HL-60 (cell line): ENCODE results near the gene PIK3CD.

Experiments used
- DNase-seq, 2 experiments: peaks; one replicate each; pipeline ENCODE4 v3.0.0-alpha.2; 2010 to 2020; ENCODE audit warnings: low read depth in 1 of 2, low spot score in 1 of 2
- H3K27ac ChIP-seq: fragments of 250-450 bp; sonication (Bioruptor Pico); replicated peaks from 2 replicates; pipeline ENCODE4 v1.5.1; 2020; ENCODE audit warnings: mild to moderate bottlenecking, moderate library complexity
- H3K27me3 ChIP-seq: fragments of 250-450 bp; sonication (Bioruptor Pico); 2 replicates; pipeline ENCODE4 v1.5.1; 2021; ENCODE audit warnings: mild to moderate bottlenecking, moderate library complexity; ENCODE audit not compliant: insufficient read depth, poor library complexity, severe bottlenecking
- H3K4me3 ChIP-seq: replicated peaks from 2 replicates; pipeline ENCODE4 v1.5.1; 2011; ENCODE audit warnings: mild to moderate bottlenecking, control low read depth, low read length; ENCODE audit not compliant: insufficient read depth
- GABPA ChIP-seq: IDR thresholded peaks from 2 replicates; pipeline ENCODE4 v1.6.1; 2012; ENCODE audit warnings: low read depth
- POLR2AphosphoS5 ChIP-seq: IDR thresholded peaks from 2 replicates; pipeline ENCODE4 v1.6.1; 2012; ENCODE audit warnings: low read depth
- SPI1 ChIP-seq: IDR thresholded peaks from 2 replicates; pipeline ENCODE4 v1.6.1; 2012; ENCODE audit warnings: low read depth, mild to moderate bottlenecking, borderline replicate concordance
- TF ChIP-seq, protein P1 (sequence below): IDR thresholded peaks from 2 replicates; pipeline ENCODE4 v1.6.1; 2012; ENCODE audit warnings: low read depth; ENCODE audit not compliant: insufficient replicate concordance
- TF ChIP-seq, protein P2 (sequence below): IDR thresholded peaks from one replicate; pipeline ENCODE4 v1.5.1; 2011; ENCODE audit warnings: low read length, control low read depth, inconsistent platforms; ENCODE audit not compliant: insufficient read depth

PIK3CD gene

GRCh38 chr1:9701665-9702064 is 50.1 kb downstream of the PIK3CD start:
- Histone ChIP-seq H3K4me3 (no peak overlapping the region), H3K27me3 (no peaks in the 10 kb centered on the region), H3K27ac (no peak overlapping the region)
- TF ChIP-seq, protein P1, sequence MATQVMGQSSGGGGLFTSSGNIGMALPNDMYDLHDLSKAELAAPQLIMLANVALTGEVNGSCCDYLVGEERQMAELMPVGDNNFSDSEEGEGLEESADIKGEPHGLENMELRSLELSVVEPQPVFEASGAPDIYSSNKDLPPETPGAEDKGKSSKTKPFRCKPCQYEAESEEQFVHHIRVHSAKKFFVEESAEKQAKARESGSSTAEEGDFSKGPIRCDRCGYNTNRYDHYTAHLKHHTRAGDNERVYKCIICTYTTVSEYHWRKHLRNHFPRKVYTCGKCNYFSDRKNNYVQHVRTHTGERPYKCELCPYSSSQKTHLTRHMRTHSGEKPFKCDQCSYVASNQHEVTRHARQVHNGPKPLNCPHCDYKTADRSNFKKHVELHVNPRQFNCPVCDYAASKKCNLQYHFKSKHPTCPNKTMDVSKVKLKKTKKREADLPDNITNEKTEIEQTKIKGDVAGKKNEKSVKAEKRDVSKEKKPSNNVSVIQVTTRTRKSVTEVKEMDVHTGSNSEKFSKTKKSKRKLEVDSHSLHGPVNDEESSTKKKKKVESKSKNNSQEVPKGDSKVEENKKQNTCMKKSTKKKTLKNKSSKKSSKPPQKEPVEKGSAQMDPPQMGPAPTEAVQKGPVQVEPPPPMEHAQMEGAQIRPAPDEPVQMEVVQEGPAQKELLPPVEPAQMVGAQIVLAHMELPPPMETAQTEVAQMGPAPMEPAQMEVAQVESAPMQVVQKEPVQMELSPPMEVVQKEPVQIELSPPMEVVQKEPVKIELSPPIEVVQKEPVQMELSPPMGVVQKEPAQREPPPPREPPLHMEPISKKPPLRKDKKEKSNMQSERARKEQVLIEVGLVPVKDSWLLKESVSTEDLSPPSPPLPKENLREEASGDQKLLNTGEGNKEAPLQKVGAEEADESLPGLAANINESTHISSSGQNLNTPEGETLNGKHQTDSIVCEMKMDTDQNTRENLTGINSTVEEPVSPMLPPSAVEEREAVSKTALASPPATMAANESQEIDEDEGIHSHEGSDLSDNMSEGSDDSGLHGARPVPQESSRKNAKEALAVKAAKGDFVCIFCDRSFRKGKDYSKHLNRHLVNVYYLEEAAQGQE = no peak
- TF ChIP-seq SPI1 (no peak), POLR2AphosphoS5 (no peak), GABPA (no peak)
- TF ChIP-seq, protein P2, sequence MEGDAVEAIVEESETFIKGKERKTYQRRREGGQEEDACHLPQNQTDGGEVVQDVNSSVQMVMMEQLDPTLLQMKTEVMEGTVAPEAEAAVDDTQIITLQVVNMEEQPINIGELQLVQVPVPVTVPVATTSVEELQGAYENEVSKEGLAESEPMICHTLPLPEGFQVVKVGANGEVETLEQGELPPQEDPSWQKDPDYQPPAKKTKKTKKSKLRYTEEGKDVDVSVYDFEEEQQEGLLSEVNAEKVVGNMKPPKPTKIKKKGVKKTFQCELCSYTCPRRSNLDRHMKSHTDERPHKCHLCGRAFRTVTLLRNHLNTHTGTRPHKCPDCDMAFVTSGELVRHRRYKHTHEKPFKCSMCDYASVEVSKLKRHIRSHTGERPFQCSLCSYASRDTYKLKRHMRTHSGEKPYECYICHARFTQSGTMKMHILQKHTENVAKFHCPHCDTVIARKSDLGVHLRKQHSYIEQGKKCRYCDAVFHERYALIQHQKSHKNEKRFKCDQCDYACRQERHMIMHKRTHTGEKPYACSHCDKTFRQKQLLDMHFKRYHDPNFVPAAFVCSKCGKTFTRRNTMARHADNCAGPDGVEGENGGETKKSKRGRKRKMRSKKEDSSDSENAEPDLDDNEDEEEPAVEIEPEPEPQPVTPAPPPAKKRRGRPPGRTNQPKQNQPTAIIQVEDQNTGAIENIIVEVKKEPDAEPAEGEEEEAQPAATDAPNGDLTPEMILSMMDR = no peak
- DNase-seq = no peak

DNA sequence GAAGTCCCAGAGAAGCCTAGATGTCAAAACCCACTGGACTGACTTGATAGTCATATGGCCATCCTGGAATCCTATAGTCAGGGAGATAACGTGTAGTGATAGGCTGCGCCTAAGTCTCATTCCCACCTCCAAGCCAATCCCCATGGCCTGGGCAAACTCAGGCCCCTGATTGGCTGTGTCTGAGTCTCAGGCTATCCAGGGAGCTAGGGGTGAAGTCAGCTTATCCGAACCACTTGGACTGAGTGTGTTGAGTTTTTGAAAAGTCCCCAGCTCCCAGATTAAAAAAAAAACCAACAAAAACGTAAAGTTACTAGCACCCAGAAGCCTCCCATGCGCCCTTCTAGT is 51.6 kb downstream of the PIK3CD start:
- TF ChIP-seq, protein P2 = no peak
- Histone ChIP-seq H3K27me3 (no peaks in the 10 kb centered on the region), H3K4me3 (no peak overlapping the region), H3K27ac (no peak overlapping the region)
- no peak for DNase-seq

DNA sequence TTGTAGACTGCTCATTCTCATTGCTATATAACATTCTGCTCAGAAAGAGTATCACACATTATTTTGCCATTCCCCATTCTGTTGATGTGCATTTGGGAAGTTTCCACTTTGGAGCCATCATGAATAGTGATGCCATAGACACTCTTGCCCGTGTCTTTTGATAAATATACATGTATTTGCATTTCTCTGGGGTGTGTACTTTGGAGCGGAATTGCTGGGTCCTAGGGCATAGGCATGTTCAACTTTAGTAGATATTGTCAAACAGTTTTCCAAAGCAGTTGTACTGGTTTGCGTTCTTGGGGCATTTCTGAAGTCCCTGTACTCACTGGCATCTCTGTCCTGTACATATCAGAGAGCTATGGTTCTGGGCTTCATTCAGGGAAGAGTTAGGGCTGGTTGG is 52.1 kb downstream of the PIK3CD start:
- TF ChIP-seq GABPA = no peak
- TF ChIP-seq, protein P2 = no peak
- TF ChIP-seq POLR2AphosphoS5 = no peak
- TF ChIP-seq, protein P1 = no peak
- TF ChIP-seq SPI1 = no peak
- Histone ChIP-seq H3K27ac (no peak overlapping the region), H3K4me3 (no peak overlapping the region), H3K27me3 (no peaks in the 10 kb centered on the region)
- no peak for DNase-seq

- TF ChIP-seq, protein P2 = no peak
- TF ChIP-seq GABPA (no peak), POLR2AphosphoS5 (no peak)
- DNase-seq = no peak
- no peak overlapping the region for H3K4me3 ChIP-seq
- H3K27ac ChIP-seq = no peak overlapping the region; the same call in 1 of the 2 replicates
- H3K27me3 ChIP-seq = no peaks in the 10 kb centered on the region
These were observed 54.0 kb downstream of the PIK3CD start for GRCh38 chr1:9705337-9706093.
